IMR-90 (cell line): ENCODE measurements around the gene PALM3. TPM values are rescaled to one million over a fixed set of nuclear protein-coding genes. Genes with fewer than 3 reads are reported as not detected.

Experiments
- ATAC-seq: fragments of 200-7000 bp; cut with Tn5 transposase; 2 replicates; pipeline ENCODE4 v1.9.1; 2020; ENCODE audit warnings: low read depth, mild to moderate bottlenecking, moderate library complexity
- BruUV-seq: library from RNA; stranded (reverse); fragments of 400-500 nt; replicated peaks from 2 replicates; lab custom pipeline; 2021; lab: Mats Ljungman, UMichigan
- CTCF ChIA-PET: fragments of 300-600 bp; formaldehyde crosslinking; extraction: SDS; loops from one replicate; lab custom pipeline; 2021; ENCODE audit warnings: antibody characterized with exemption; lab: Yijun Ruan, JAX
- POLR2A ChIA-PET: fragments of 300-600 bp; sonication (Branson Sonifier 250); formaldehyde crosslinking; loops from one replicate; lab custom pipeline; 2022; ENCODE audit warnings: antibody characterized with exemption; ENCODE audit not compliant: unreplicated experiment; lab: Charles Lee
- DNase-seq: peaks from one replicate; pipeline ENCODE4 v3.0.0; 2013
- H2AFZ ChIP-seq: replicated peaks from 2 replicates; pipeline ENCODE3; 2013; ENCODE audit warnings: low read length, mild to moderate bottlenecking; ENCODE audit not compliant: poor library complexity
- H2AK5ac ChIP-seq: 2 replicates; pipeline ENCODE4 v1.6.1; 2013; ENCODE audit warnings: low read depth, low read length, inconsistent platforms
- H2AK9ac ChIP-seq: replicated peaks from 2 replicates; pipeline ENCODE3; 2013; ENCODE audit warnings: mild to moderate bottlenecking, low read depth, low read length, moderate library complexity; ENCODE audit not compliant: poor library complexity
- H2BK120ac ChIP-seq: 2 replicates; pipeline ENCODE4 v1.6.1; 2013; ENCODE audit warnings: low read depth, low read length, inconsistent platforms
- H2BK15ac ChIP-seq: 3 replicates; pipeline ENCODE4 v1.6.1; 2013; ENCODE audit warnings: low read depth, low read length, inconsistent platforms
- H2BK20ac ChIP-seq: 2 replicates; pipeline ENCODE4 v1.6.1; 2013; ENCODE audit warnings: low read depth, mild to moderate bottlenecking, inconsistent platforms, low read length, moderate library complexity
- H2BK5ac ChIP-seq: 2 replicates; pipeline ENCODE4 v1.6.1; 2013; ENCODE audit warnings: mild to moderate bottlenecking, low read depth, low read length, inconsistent platforms; ENCODE audit not compliant: poor library complexity, severe bottlenecking
- H3K14ac ChIP-seq: replicated peaks from 2 replicates; pipeline ENCODE4 v1.6.1; 2013; ENCODE audit warnings: low read depth, low read length, inconsistent platforms
- H3K18ac ChIP-seq: 2 replicates; pipeline ENCODE4 v1.6.1; 2013; ENCODE audit warnings: low read depth, low read length, control low read depth
- H3K23ac ChIP-seq: 2 replicates; pipeline ENCODE4 v1.6.1; 2013; ENCODE audit warnings: low read depth, low read length, inconsistent platforms
- H3K27ac ChIP-seq: 2 replicates; pipeline ENCODE4 v1.5.1; 2013; ENCODE audit warnings: mild to moderate bottlenecking, control low read depth, low read length; ENCODE audit not compliant: insufficient read depth
- H3K27me3 ChIP-seq: 2 replicates; pipeline ENCODE4 v1.6.1; 2013; ENCODE audit warnings: low read length; ENCODE audit not compliant: control insufficient read depth, insufficient read depth
- H3K36me3 ChIP-seq: 2 replicates; pipeline ENCODE4 v1.6.1; 2013; ENCODE audit warnings: low read length, mixed read lengths; ENCODE audit not compliant: control insufficient read depth, insufficient read depth
- H3K4ac ChIP-seq: 2 replicates; pipeline ENCODE4 v1.6.1; 2013; ENCODE audit warnings: low read depth, low read length, inconsistent platforms
- H3K4me1 ChIP-seq: 2 replicates; pipeline ENCODE4 v1.6.1; 2013; ENCODE audit warnings: low read length, mixed read lengths; ENCODE audit not compliant: control insufficient read depth, insufficient read depth
- H3K4me2 ChIP-seq: 2 replicates; pipeline ENCODE4 v1.6.1; 2013; ENCODE audit warnings: low read depth, mild to moderate bottlenecking, control low read depth, low read length, moderate library complexity
- H3K4me3 ChIP-seq: 2 replicates; pipeline ENCODE4 v1.5.1; 2013; ENCODE audit warnings: low read depth, mild to moderate bottlenecking, control low read depth, low read length, moderate library complexity; ENCODE audit not compliant: insufficient read depth
- H3K56ac ChIP-seq: 2 replicates; pipeline ENCODE4 v1.6.1; 2013; ENCODE audit warnings: low read length, inconsistent platforms; ENCODE audit not compliant: insufficient read depth; ENCODE audit errors: extremely low read depth
- H3K79me1 ChIP-seq, 2 experiments: 2 replicates each; pipeline ENCODE4 v1.6.1; 2013; ENCODE audit warnings: low read length in 2 of 2, inconsistent platforms in 1 of 2, low read depth in 1 of 2
- H3K9ac ChIP-seq: 2 replicates; pipeline ENCODE4 v1.6.1; 2013; ENCODE audit warnings: low read depth, low read length, control low read depth
- H3K9me1 ChIP-seq: 2 replicates; pipeline ENCODE4 v1.6.1; 2013; ENCODE audit warnings: low read length, inconsistent platforms; ENCODE audit not compliant: insufficient read depth
- H3K9me3 ChIP-seq: 2 replicates; pipeline ENCODE4 v1.6.1; 2013; ENCODE audit warnings: low read length; ENCODE audit not compliant: control insufficient read depth, insufficient read depth
- H4K20me1 ChIP-seq: 2 replicates; pipeline ENCODE4 v1.6.1; 2013; ENCODE audit warnings: low read length, inconsistent platforms; ENCODE audit not compliant: insufficient read depth
- H4K5ac ChIP-seq: 2 replicates; pipeline ENCODE4 v1.6.1; 2013; ENCODE audit warnings: mild to moderate bottlenecking, low read depth, low read length, control low read depth
- H4K8ac ChIP-seq, 2 experiments: 2 replicates each; pipeline ENCODE4 v1.6.1; 2013; ENCODE audit warnings: low read depth in 2 of 2, low read length in 2 of 2, control low read depth in 1 of 2, inconsistent platforms in 1 of 2
- H4K91ac ChIP-seq: 2 replicates; pipeline ENCODE4 v1.6.1; 2013; ENCODE audit warnings: low read depth, low read length, inconsistent platforms; ENCODE audit not compliant: insufficient read depth
- BHLHE40 ChIP-seq: fragments of 150-350 bp; IDR thresholded peaks from 2 replicates; pipeline ENCODE4 v1.6.1; 2016; ENCODE audit warnings: mild to moderate bottlenecking, low read depth, low read length
- CEBPB ChIP-seq: IDR thresholded peaks from 2 replicates; pipeline ENCODE4 v1.6.1; 2012; ENCODE audit warnings: low read depth, low read length, improper control_type of control experiment
- CHD1 ChIP-seq: IDR thresholded peaks from 2 replicates; pipeline ENCODE4 v1.6.1; 2012; ENCODE audit warnings: low read depth, low read length, improper control_type of control experiment
- MAZ ChIP-seq: IDR thresholded peaks from 2 replicates; pipeline ENCODE4 v1.6.1; 2012; ENCODE audit warnings: low read depth, mild to moderate bottlenecking, low read length, improper control_type of control experiment, moderate library complexity, borderline replicate concordance
- MXI1 ChIP-seq: IDR thresholded peaks from 2 replicates; pipeline ENCODE4 v1.6.1; 2012; ENCODE audit warnings: low read depth, mild to moderate bottlenecking, low read length, moderate library complexity, borderline replicate concordance
- RAD21 ChIP-seq: IDR thresholded peaks from 2 replicates; pipeline ENCODE4 v1.6.1; 2012; ENCODE audit warnings: low read length, improper control_type of control experiment
- SMC3 ChIP-seq: fragments of 150-350 bp; IDR thresholded peaks from 2 replicates; pipeline ENCODE4 v1.6.1; 2016; ENCODE audit warnings: low read depth, mild to moderate bottlenecking, antibody characterized with exemption, low read length, moderate library complexity
- USF2 ChIP-seq: fragments of 150-350 bp; IDR thresholded peaks from 2 replicates; pipeline ENCODE4 v1.6.1; 2017; ENCODE audit warnings: mild to moderate bottlenecking, antibody characterized with exemption, low read length, low read depth
- WGBS, 2 experiments: methylation state at CpG; one replicate each; pipeline versions ENCODE4 v1.1.5 to v1.1.7; 2013; ENCODE audit warnings: missing lambda C conversion rate in 2 of 2; ENCODE audit not compliant: insufficient read length in 1 of 2; ENCODE audit errors: extremely low coverage in 2 of 2; 5-methylcytosine and 5-hydroxymethylcytosine counted together
- dilution Hi-C: fragments of 300-500 bp; cut with HindIII; formaldehyde crosslinking; loops from one replicate; pipeline ENCODE4 v1.14.3; 2018; ENCODE audit warnings: low sequenced_read_pairs; ENCODE audit not compliant: unreplicated experiment
- in situ Hi-C: fragments of 300-500 bp; cut with MboI; formaldehyde crosslinking; loops from 3 replicates; pipeline ENCODE4 v1.14.3; 2019; ENCODE audit warnings: low sequenced_read_pairs, inconsistent platforms, mixed read lengths
- intact Hi-C: fragments of 100-400 bp; cut with micrococcal nuclease; formaldehyde crosslinking; loops from 2 replicates; pipeline ENCODE4 v1.10.0; 2022
- polyA plus RNA-seq, 3 experiments: library from polyadenylated mRNA; depleted of rRNA; stranded (reverse); fragments of >200 nt; gene quantifications; 2 replicates each; pipeline ENCODE4 v1.2.3, GENCODE V29; 2012; ENCODE audit warnings: low replicate concordance in 1 of 3
- total RNA-seq: library from RNA; depleted of rRNA; stranded (reverse); fragments of >200 nt; gene quantifications from 2 replicates; pipeline ENCODE4 v1.2.3, GENCODE V29; 2012; rRNA removed

Gene PALM3
- total and polyA plus RNA-seq, 2 of the 4 experiments (the other 2 are of a cell fraction), result 0.18 to 0.84 TPM

- intact Hi-C loops, result no loop called here
- peak overlapping the region; percentile 13; the same call in 1 of the 2 replicates for H3K4me2 ChIP-seq
Measured at GRCh38 chr19:14004619-14005348, 57.1 kb downstream of the PALM3 start.

More at GRCh38 chr19:14004619-14005348, 57.1 kb downstream of the PALM3 start:
- Histone ChIP-seq H4K5ac (no peak overlapping the region), H3K27me3 (no peaks in the 10 kb centered on the region), H3K36me3 (0 out of 2 replicates have a peak, but pooled peaks cover 2% of the 10 kb centered on the region), H3K9me3 (no peaks in the 10 kb centered on the region), H2BK15ac (no peak overlapping the region), H4K91ac (no peak overlapping the region), H3K9ac (no peak overlapping the region), H2AK9ac (peak overlapping the region; percentile 53), H2BK120ac (no peak overlapping the region), H3K4me3 (no peak overlapping the region), H3K18ac (no peak overlapping the region), H3K4ac (0 out of 2 replicates have a peak overlapping the region, but pooled peaks have one; percentile 23), H3K14ac (0 out of 2 replicates have a peak overlapping the region, but pooled peaks have one; percentile 35), H2AK5ac (peak overlapping the region; percentile 70), H2BK20ac (no peak overlapping the region), H4K8ac (peak overlapping the region in 1 of 2 experiments; percentile 55; a peak in 1 of 4 replicates), H2AFZ (peak overlapping the region; percentile 44), H3K27ac (no peak overlapping the region), H3K4me1 (peaks cover 4% of the 10 kb centered on the region; the same call in 1 of the 2 replicates), H3K79me1 (peaks cover 3 to 37% of the 10 kb centered on the region in 2 experiments), H4K20me1 (peaks cover 9% of the 10 kb centered on the region), H3K56ac (no peak overlapping the region), H2BK5ac (no peak overlapping the region), H3K9me1 (peaks cover 5% of the 10 kb centered on the region; the same call in 1 of the 2 replicates), H3K23ac (0 out of 2 replicates have a peak overlapping the region, but pooled peaks have one; percentile 40)
- ChIA-PET POLR2A (no interaction called here), CTCF (no interaction called here)
- WGBS, 2 experiments, result 38% methylated on average over 5 of the region's 14 CpGs; no CpG with 5 or more reads in 1 of the 2 experiments
- no peak for DNase-seq
- dilution Hi-C loops (no loop called here), in situ Hi-C loops (no loop called here)
- no peak for TF ChIP-seq MXI1
- TF ChIP-seq SMC3, result no peak
- TF ChIP-seq MAZ, result no peak
- TF ChIP-seq RAD21, result no peak
- TF ChIP-seq BHLHE40, result no peak
- no peak for TF ChIP-seq CEBPB
- TF ChIP-seq CHD1, result no peak
- TF ChIP-seq USF2, result peak; percentile 42
- BruUV-seq, result no TSS peak
- no peak for ATAC-seq

Other genes with a start within 250 kb of the PALM3 start
- gene NANOS3, start 184.9 kb downstream of the PALM3 start, total RNA-seq, result not detected in 2 replicates
- 0.63 and 0.85 TPM in 2 replicates for gene NANOS3, start 184.9 kb downstream of the PALM3 start, polyA plus RNA-seq (2012; rRNA removed)
- 0.18 and 0.28 TPM in 2 replicates for gene BRME1, start 156.0 kb downstream of the PALM3 start, total RNA-seq
- 0.38 and 0.56 TPM in 2 replicates for gene BRME1, start 156.0 kb downstream of the PALM3 start, polyA plus RNA-seq (2012; rRNA removed)
- 3.9 and 4.1 TPM in 2 replicates for gene CC2D1A, start 155.9 kb downstream of the PALM3 start, total RNA-seq
- 12.4 and 14.7 TPM in 2 replicates for gene CC2D1A, start 155.9 kb downstream of the PALM3 start, polyA plus RNA-seq (2012; rRNA removed)
- under 0.01 TPM in 2 replicates for gene PODNL1, start 123.7 kb downstream of the PALM3 start, total RNA-seq
- 2.3 and 2.4 TPM in 2 replicates for gene PODNL1, start 123.7 kb downstream of the PALM3 start, polyA plus RNA-seq (2012; rRNA removed)
- 6.8 and 7.5 TPM in 2 replicates for gene DCAF15, start 109.6 kb downstream of the PALM3 start, total RNA-seq
- 31.0 and 31.9 TPM in 2 replicates for gene DCAF15, start 109.6 kb downstream of the PALM3 start, polyA plus RNA-seq (2012; rRNA removed)
- 0.36 and 0.83 TPM in 2 replicates for gene RFX1, start 55.8 kb downstream of the PALM3 start, total RNA-seq
- gene RFX1, start 55.8 kb downstream of the PALM3 start, polyA plus RNA-seq (2012; rRNA removed), result 3.1 TPM in 2 replicates
- not detected in 2 replicates for gene RLN3, start 33.9 kb downstream of the PALM3 start, total RNA-seq
- gene RLN3, start 33.9 kb downstream of the PALM3 start, polyA plus RNA-seq (2012; rRNA removed), result not detected in 2 replicates
- gene IL27RA, start 30.3 kb downstream of the PALM3 start, total RNA-seq, result 2.8 and 2.9 TPM in 2 replicates
- gene IL27RA, start 30.3 kb downstream of the PALM3 start, polyA plus RNA-seq (2012; rRNA removed), result 4.7 and 5.1 TPM in 2 replicates
- gene MISP3, start 10.7 kb upstream of the PALM3 start, total RNA-seq, result under 0.01 TPM in 2 replicates
- 0.68 and 0.86 TPM in 2 replicates for gene MISP3, start 10.7 kb upstream of the PALM3 start, polyA plus RNA-seq (2012; rRNA removed)
- not detected in 2 replicates for gene C19orf67, start 23.7 kb upstream of the PALM3 start, total RNA-seq
- not detected in 2 replicates for gene C19orf67, start 23.7 kb upstream of the PALM3 start, polyA plus RNA-seq (2012; rRNA removed)
- gene SAMD1, start 28.7 kb upstream of the PALM3 start, total RNA-seq, result 6.5 and 7.5 TPM in 2 replicates
- gene SAMD1, start 28.7 kb upstream of the PALM3 start, polyA plus RNA-seq (2012; rRNA removed), result 14.1 and 16.3 TPM in 2 replicates
- gene PRKACA, start 55.7 kb upstream of the PALM3 start, total RNA-seq, result 18.1 TPM in 2 replicates
- 67.1 and 94.5 TPM in 2 replicates for gene PRKACA, start 55.7 kb upstream of the PALM3 start, polyA plus RNA-seq (2012; rRNA removed)
- 10.4 and 13.1 TPM in 2 replicates for gene ASF1B, start 74.5 kb upstream of the PALM3 start, total RNA-seq
- 11.3 and 12.1 TPM in 2 replicates for gene ASF1B, start 74.5 kb upstream of the PALM3 start, polyA plus RNA-seq (2012; rRNA removed)
- gene ADGRL1, start 144.1 kb upstream of the PALM3 start, total RNA-seq, result 0.72 and 1.4 TPM in 2 replicates
- 2.2 and 2.4 TPM in 2 replicates for gene ADGRL1, start 144.1 kb upstream of the PALM3 start, polyA plus RNA-seq (2012; rRNA removed)